Neuronal stem cell (in vitro differentiated cells): Measurements from ENCODE around the gene SOX8.

Source experiments
- DNase-seq: peaks from one replicate; pipeline ENCODE4 v3.0.0-alpha.2; 2013; ENCODE audit warnings: low spot score
- H2AFZ ChIP-seq: one replicate; pipeline ENCODE4 v1.6.1; 2013; ENCODE audit warnings: mild to moderate bottlenecking, low read length, inconsistent platforms
- H2AK5ac ChIP-seq: 2 replicates; pipeline ENCODE4 v1.6.1; 2013; ENCODE audit warnings: low read depth, mild to moderate bottlenecking, inconsistent platforms, low read length, moderate library complexity, mixed read lengths
- H2BK120ac ChIP-seq: 2 replicates; pipeline ENCODE4 v1.6.1; 2013; ENCODE audit warnings: low read depth, mild to moderate bottlenecking, inconsistent platforms, low read length, moderate library complexity, mixed read lengths
- H2BK12ac ChIP-seq: one replicate; pipeline ENCODE4 v1.6.1; 2013; ENCODE audit warnings: low read length, inconsistent platforms
- H2BK15ac ChIP-seq: 2 replicates; pipeline ENCODE4 v1.6.1; 2013; ENCODE audit warnings: mild to moderate bottlenecking, low read length, inconsistent platforms, mixed read lengths
- H2BK5ac ChIP-seq: one replicate; pipeline ENCODE4 v1.6.1; 2013; ENCODE audit warnings: inconsistent platforms, mild to moderate bottlenecking, low read length, moderate library complexity
- H3K14ac ChIP-seq: one replicate; pipeline ENCODE4 v1.6.1; 2013; ENCODE audit warnings: low read length, inconsistent platforms
- H3K18ac ChIP-seq: 2 replicates; pipeline ENCODE4 v1.6.1; 2013; ENCODE audit warnings: low read length, inconsistent platforms
- H3K23ac ChIP-seq: 2 replicates; pipeline ENCODE4 v1.6.1; 2013; ENCODE audit warnings: low read depth, mild to moderate bottlenecking, mixed read lengths, low read length, inconsistent platforms; ENCODE audit not compliant: poor library complexity
- H3K27ac ChIP-seq: replicated peaks from 3 replicates; pipeline ENCODE4 v1.5.1; 2013; ENCODE audit warnings: low read length, inconsistent platforms
- H3K27me3 ChIP-seq, 3 experiments: 2 replicates each; pipeline ENCODE4 v1.6.1; 2013; ENCODE audit warnings: low read length in 3 of 3, mild to moderate bottlenecking in 2 of 3, inconsistent platforms in 1 of 3, low read depth in 1 of 3, mixed read lengths in 1 of 3, moderate library complexity in 1 of 3; ENCODE audit not compliant: control insufficient read depth in 3 of 3, insufficient read depth in 3 of 3
- H3K36me3 ChIP-seq, 2 donors: replicated peaks in 1 of 2; 2 replicates each; pipeline ENCODE4 v1.6.1; 2013; ENCODE audit warnings: low read length in 2 of 2; ENCODE audit not compliant: control insufficient read depth in 2 of 2, insufficient read depth in 2 of 2
- H3K4ac ChIP-seq: 2 replicates; pipeline ENCODE4 v1.6.1; 2013; ENCODE audit warnings: inconsistent platforms, mild to moderate bottlenecking, low read length, moderate library complexity
- H3K4me1 ChIP-seq, 2 donors: 1 replicate in 1 of 2; 2 replicates in 1 of 2; pipeline ENCODE4 v1.6.1; 2013; ENCODE audit warnings: low read length in 2 of 2, low read depth in 1 of 2; ENCODE audit not compliant: control insufficient read depth in 2 of 2, insufficient read depth in 1 of 2
- H3K4me2 ChIP-seq: one replicate; pipeline ENCODE4 v1.6.1; 2013; ENCODE audit warnings: mild to moderate bottlenecking, low read length, inconsistent platforms; ENCODE audit not compliant: insufficient read depth, poor library complexity, severe bottlenecking
- H3K4me3 ChIP-seq, 2 donors: 2 replicates each; pipeline ENCODE4 v1.5.1; 2013; ENCODE audit warnings: low read length in 2 of 2, mild to moderate bottlenecking in 2 of 2, inconsistent platforms in 1 of 2, moderate library complexity in 1 of 2
- H3K79me1 ChIP-seq: one replicate; pipeline ENCODE4 v1.6.1; 2013; ENCODE audit warnings: low read depth, mild to moderate bottlenecking, inconsistent platforms, low read length, moderate library complexity
- H3K9ac ChIP-seq: one replicate; pipeline ENCODE4 v1.6.1; 2013; ENCODE audit warnings: mild to moderate bottlenecking, low read depth, low read length, inconsistent platforms; ENCODE audit not compliant: poor library complexity
- H3K9me3 ChIP-seq, 2 donors: replicated peaks in 1 of 2; 2 replicates each; pipeline versions ENCODE3 to v1.6.1; 2013; ENCODE audit warnings: low read length in 2 of 2, mild to moderate bottlenecking in 2 of 2, inconsistent platforms in 1 of 2, low read depth in 1 of 2, mixed read lengths in 1 of 2, moderate library complexity in 1 of 2; ENCODE audit not compliant: control insufficient read depth in 2 of 2, insufficient read depth in 1 of 2
- H4K8ac ChIP-seq: one replicate; pipeline ENCODE4 v1.6.1; 2013; ENCODE audit warnings: low read depth, mild to moderate bottlenecking, inconsistent platforms, low read length, moderate library complexity
- H4K91ac ChIP-seq: one replicate; pipeline ENCODE4 v1.6.1; 2013; ENCODE audit warnings: low read length, low read depth, mild to moderate bottlenecking, inconsistent platforms; ENCODE audit not compliant: poor library complexity
- WGBS, 2 donors: extraction: QIAGEN DNeasy Blood & Tissue Kit; methylation state at CpG; one replicate each; pipeline ENCODE4 v1.1.7; 2013; ENCODE audit warnings: missing lambda C conversion rate in 2 of 2, mixed read lengths in 1 of 2; ENCODE audit not compliant: insufficient read length in 2 of 2, insufficient replicate concordance in 1 of 2; ENCODE audit errors: extremely low coverage in 2 of 2; 5-methylcytosine and 5-hydroxymethylcytosine counted together

Gene SOX8

GRCh38 chr16:974001-974601, 7.5 kb upstream of the SOX8 start:
- H4K8ac ChIP-seq: no peak overlapping the region
- no peak overlapping the region for H2BK120ac ChIP-seq
- no peak overlapping the region for H3K4me3 ChIP-seq
- H2AFZ ChIP-seq: no peak overlapping the region
- peaks cover 0 to 22% (median 0%) of the 10 kb centered on the region in 3 experiments for H3K27me3 ChIP-seq
- peaks cover 1 to 4% of the 10 kb centered on the region in 2 donors for H3K9me3 ChIP-seq
- DNase-seq: no peak
- H3K79me1 ChIP-seq: peaks cover 2% of the 10 kb centered on the region
- H3K36me3 ChIP-seq: peaks cover 0 to 2% of the 10 kb centered on the region in 2 donors
- no peak overlapping the region for H3K4ac ChIP-seq
- peak overlapping the region; percentile 7 for H2BK15ac ChIP-seq
- peak overlapping the region; percentile 63 for H3K14ac ChIP-seq
- H2BK12ac ChIP-seq: peak overlapping the region; percentile 86
- H3K4me1 ChIP-seq: peaks cover 15 to 22% of the 10 kb centered on the region in 2 donors
- H3K27ac ChIP-seq: no peak overlapping the region
- H3K9ac ChIP-seq: peak overlapping the region; percentile 63
- peak overlapping the region; percentile 74 for H3K18ac ChIP-seq
- H4K91ac ChIP-seq: no peak overlapping the region
- peak overlapping the region; percentile 97 for H2AK5ac ChIP-seq
- WGBS, 2 donors: no CpG with 5 or more reads among the region's 21 CpGs
- H2BK5ac ChIP-seq: no peak overlapping the region
- H3K4me2 ChIP-seq: no peak overlapping the region
- H3K23ac ChIP-seq: no peak overlapping the region

- peak overlapping the region; percentile 63 for H3K14ac ChIP-seq
These were observed 6.8 kb upstream of the SOX8 start for GRCh38 chr16:974611-975261.

DNA sequence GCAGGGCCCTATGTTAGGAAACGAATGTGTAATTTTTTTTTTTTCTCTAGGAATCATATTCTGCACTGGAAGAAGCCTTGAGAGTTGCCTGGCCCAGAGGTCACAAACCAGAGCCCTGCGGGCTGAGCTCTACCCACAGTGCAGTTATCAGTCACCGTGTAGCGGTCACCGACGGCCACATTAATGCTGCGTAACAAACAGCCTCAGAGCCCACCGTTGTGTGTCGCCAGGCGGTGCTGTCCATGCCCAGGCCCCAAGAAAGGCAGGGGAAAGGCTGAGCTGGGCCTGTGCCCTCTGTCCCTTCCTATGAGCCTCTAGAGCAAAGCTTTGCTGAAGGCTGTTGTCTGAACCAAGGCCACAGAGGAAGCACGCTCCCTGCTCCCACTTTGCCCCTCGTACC, 6.3 kb upstream of the SOX8 start:
- H3K9ac ChIP-seq: no peak overlapping the region
- no peak overlapping the region for H2BK5ac ChIP-seq
- no peak overlapping the region for H3K4me2 ChIP-seq
- no peak overlapping the region for H3K27ac ChIP-seq
- no peak overlapping the region for H2BK12ac ChIP-seq
- no peak overlapping the region for H4K91ac ChIP-seq
- no peak for DNase-seq
- H3K23ac ChIP-seq: no peak overlapping the region
- H2AK5ac ChIP-seq: peak overlapping the region; percentile 97
- H2AFZ ChIP-seq: no peak overlapping the region
- H2BK15ac ChIP-seq: no peak overlapping the region
- H3K4me3 ChIP-seq: no peak overlapping the region
- peaks cover 0 to 31% (median 1%) of the 10 kb centered on the region in 3 experiments for H3K27me3 ChIP-seq
- no peaks in the 10 kb centered on the region for H3K79me1 ChIP-seq
- no peak overlapping the region for H4K8ac ChIP-seq
- H3K18ac ChIP-seq: no peak overlapping the region
- peaks cover 7 to 21% of the 10 kb centered on the region in 2 donors for H3K4me1 ChIP-seq
- no peaks in the 10 kb centered on the region for H3K36me3 ChIP-seq
- no peak overlapping the region for H3K14ac ChIP-seq
- H3K4ac ChIP-seq: no peak overlapping the region
- no CpG with 5 or more reads among the region's 12 CpGs for WGBS, 2 donors
- H2BK120ac ChIP-seq: no peak overlapping the region
- H3K9me3 ChIP-seq: peaks cover 1 to 4% of the 10 kb centered on the region in 2 donors

More at GRCh38 chr16:974611-975261, 6.8 kb upstream of the SOX8 start:
- H2BK15ac ChIP-seq: peak overlapping the region; percentile 7
- H3K9ac ChIP-seq: peak overlapping the region; percentile 63
- H3K79me1 ChIP-seq: peaks cover 2% of the 10 kb centered on the region
- H3K27me3 ChIP-seq: peaks cover 0 to 27% (median 0%) of the 10 kb centered on the region in 3 experiments
- peaks cover 1 to 4% of the 10 kb centered on the region in 2 donors for H3K9me3 ChIP-seq
- H3K36me3 ChIP-seq: no peaks in the 10 kb centered on the region
- DNase-seq: no peak
- H3K18ac ChIP-seq: peak overlapping the region; percentile 74
- no peak overlapping the region for H3K4ac ChIP-seq
- H2AK5ac ChIP-seq: peak overlapping the region; percentile 97
- no peak overlapping the region for H3K27ac ChIP-seq
- WGBS, 2 donors: no CpG with 5 or more reads among the region's 26 CpGs
- H2AFZ ChIP-seq: no peak overlapping the region
- H3K4me2 ChIP-seq: no peak overlapping the region
- H3K4me3 ChIP-seq: no peak overlapping the region
- H4K91ac ChIP-seq: no peak overlapping the region
- no peak overlapping the region for H4K8ac ChIP-seq
- no peak overlapping the region for H3K23ac ChIP-seq
- H2BK5ac ChIP-seq: no peak overlapping the region
- H2BK120ac ChIP-seq: no peak overlapping the region
- peaks cover 10 to 21% of the 10 kb centered on the region in 2 donors for H3K4me1 ChIP-seq
- peak overlapping the region; percentile 86 for H2BK12ac ChIP-seq

DNA sequence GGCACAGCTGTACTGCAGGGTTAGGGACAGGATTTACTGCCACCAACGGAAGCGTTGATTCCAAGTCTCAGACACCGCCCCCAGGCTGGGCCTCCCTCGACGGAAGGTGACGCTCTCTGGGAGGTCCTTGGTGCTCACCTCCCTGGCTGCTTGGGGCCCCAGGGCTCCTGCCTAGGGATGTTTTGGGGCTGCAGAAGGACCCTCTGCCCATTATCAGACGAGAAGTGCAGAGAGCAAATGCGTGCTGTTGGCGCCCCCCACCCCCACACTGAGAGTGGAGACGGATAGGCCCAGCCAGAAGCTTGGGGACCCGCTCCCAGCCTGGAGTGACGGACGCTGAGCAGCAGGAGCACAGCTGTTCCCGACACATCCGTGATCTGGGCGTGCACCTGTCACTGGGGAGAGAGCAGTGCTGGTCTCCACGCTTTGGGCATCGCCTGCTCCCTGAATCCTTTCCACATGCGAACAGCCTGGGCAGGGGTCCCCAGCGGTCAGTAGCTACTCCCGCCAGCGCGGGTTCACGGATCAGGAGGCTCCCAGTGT, 5.1 kb upstream of the SOX8 start:
- Histone ChIP-seq H3K4me1 (peaks cover 7 to 17% of the 10 kb centered on the region in 2 donors), H3K9me3 (peaks cover 1 to 2% of the 10 kb centered on the region in 2 donors), H3K18ac (peak overlapping the region; percentile 39), H3K4me3 (no peak overlapping the region), H2BK15ac (peak overlapping the region; percentile 88), H4K91ac (no peak overlapping the region), H3K4me2 (no peak overlapping the region), H3K14ac (peak overlapping the region; percentile 25), H3K9ac (no peak overlapping the region), H4K8ac (no peak overlapping the region), H2BK5ac (peak overlapping the region; percentile 42), H3K79me1 (no peaks in the 10 kb centered on the region), H2BK120ac (no peak overlapping the region), H3K27ac (no peak overlapping the region), H2BK12ac (peak overlapping the region; percentile 80), H3K23ac (no peak overlapping the region), H3K36me3 (no peaks in the 10 kb centered on the region), H3K4ac (no peak overlapping the region), H2AK5ac (peak overlapping the region; percentile 50), H2AFZ (no peak overlapping the region), H3K27me3 (peaks cover 0 to 29% (median 2%) of the 10 kb centered on the region in 3 experiments)
- WGBS, 2 donors: no CpG with 5 or more reads among the region's 24 CpGs
- DNase-seq: no peak
